Keratinocyte (primary cell): ENCODE measurements around the gene C5. TPM values are rescaled to one million over a fixed set of nuclear protein-coding genes. Genes with fewer than 3 reads are reported as not detected.
A peak's percentile ranks its signal among the peaks of the same experiment; 100 is the strongest.

Source experiments
- DNase-seq: peaks from one replicate; pipeline ENCODE4 v3.0.0-alpha.2; 2011; ENCODE audit warnings: low read depth, missing footprints, low spot score
- FAIRE-seq: peaks from 2 replicates; lab custom pipeline; 2011; peaks lifted over from hg19 to GRCh38; lab: Jason Lieb, UNC
- H2AFZ ChIP-seq: 2 replicates; pipeline ENCODE4 v1.6.0; 2012; ENCODE audit warnings: low read length, control low read depth, inconsistent platforms; ENCODE audit not compliant: control insufficient read depth
- H3K27ac ChIP-seq: 2 replicates; pipeline ENCODE4 v1.5.1; 2011; ENCODE audit warnings: low read length; ENCODE audit not compliant: control insufficient read depth, insufficient read depth
- H3K27me3 ChIP-seq: 3 replicates; pipeline ENCODE4 v1.6.0; 2011; ENCODE audit warnings: low read length; ENCODE audit not compliant: control insufficient read depth, insufficient read depth; ENCODE audit errors: extremely low read depth
- H3K36me3 ChIP-seq, 2 experiments: 2 replicates in 1 of 2; 3 replicates in 1 of 2; pipeline ENCODE4 v1.5.1; 2011; ENCODE audit warnings: low read length in 2 of 2, mild to moderate bottlenecking in 1 of 2; ENCODE audit not compliant: control insufficient read depth in 2 of 2, insufficient read depth in 2 of 2; ENCODE audit errors: extremely low read depth in 1 of 2
- H3K4me1 ChIP-seq: 3 replicates; pipeline ENCODE4 v1.5.1; 2011; ENCODE audit warnings: low read length; ENCODE audit not compliant: control insufficient read depth, insufficient read depth; ENCODE audit errors: extremely low read depth
- H3K4me2 ChIP-seq: 3 replicates; pipeline ENCODE4 v1.6.0; 2011; ENCODE audit warnings: low read depth, low read length; ENCODE audit not compliant: control insufficient read depth, insufficient read depth; ENCODE audit errors: extremely low read depth
- H3K4me3 ChIP-seq, 3 experiments: fragments of 200-600 bp in 1 of 3; sonication (generic) in 1 of 3; 2 replicates in 2 of 3; 3 replicates in 1 of 3; pipeline ENCODE4 v1.5.1; 2011 to 2016; ENCODE audit warnings: low read length in 3 of 3, mild to moderate bottlenecking in 3 of 3, control low read depth in 2 of 3, inconsistent platforms in 1 of 3, low read depth in 1 of 3, mixed read lengths in 1 of 3, mixed run types in 1 of 3, moderate library complexity in 1 of 3; ENCODE audit not compliant: control insufficient read depth in 2 of 3, insufficient read depth in 2 of 3; ENCODE audit errors: extremely low read depth in 1 of 3
- H3K79me2 ChIP-seq: 2 replicates; pipeline ENCODE4 v1.6.0; 2012; ENCODE audit warnings: low read length; ENCODE audit not compliant: control insufficient read depth, insufficient read depth
- H3K9ac ChIP-seq: 3 replicates; pipeline ENCODE4 v1.6.0; 2011; ENCODE audit warnings: low read length; ENCODE audit not compliant: control insufficient read depth, insufficient read depth; ENCODE audit errors: extremely low read depth
- H3K9me1 ChIP-seq: 3 replicates; pipeline ENCODE4 v1.6.0; 2011; ENCODE audit warnings: low read length; ENCODE audit not compliant: control insufficient read depth, insufficient read depth; ENCODE audit errors: extremely low read depth
- H3K9me3 ChIP-seq: 2 replicates; pipeline ENCODE4 v1.5.1; 2012; ENCODE audit warnings: low read depth, low read length; ENCODE audit not compliant: control insufficient read depth
- H4K20me1 ChIP-seq: 3 replicates; pipeline ENCODE4 v1.6.0; 2011; ENCODE audit warnings: low read length; ENCODE audit not compliant: control insufficient read depth, insufficient read depth; ENCODE audit errors: extremely low read depth
- EZH2 ChIP-seq: IDR thresholded peaks from one replicate; pipeline ENCODE4 v1.6.1; 2012; ENCODE audit warnings: inconsistent platforms, mild to moderate bottlenecking, low read length, moderate library complexity
- dilution Hi-C: fragments of 300-500 bp; cut with MboI; formaldehyde crosslinking; loops from one replicate; pipeline ENCODE4 v1.7.0; 2020; ENCODE audit warnings: low sequenced_read_pairs; ENCODE audit not compliant: extremely low pct_ligation_motif_present
- polyA plus RNA-seq, 5 experiments: library from polyadenylated mRNA; depleted of rRNA in 3 of 5; stranded (reverse) in 3 of 5; stranded (forward) in 1 of 5; unstranded in 1 of 5; fragments of >200 nt; gene quantifications; 1 replicate in 1 of 5; 2 replicates in 3 of 5; 3 replicates in 1 of 5; pipeline versions ENCODE4 v1.2.1 to v1.2.3, GENCODE V29; 2011 to 2012; ENCODE audit warnings: missing spikeins in 2 of 5, low read depth in 1 of 5, low replicate concordance in 1 of 5
- TF ChIP-seq, protein P1 (sequence below), 3 experiments: IDR thresholded peaks in 1 of 3; conservative IDR thresholded peaks in 1 of 3; optimal IDR thresholded peaks in 1 of 3; 2 replicates in 2 of 3; 3 replicates in 1 of 3; pipeline versions ENCODE3 to v1.5.1; 2011; ENCODE audit warnings: low read length in 3 of 3, mild to moderate bottlenecking in 3 of 3, moderate library complexity in 2 of 3, control low read depth in 1 of 3, inconsistent platforms in 1 of 3; ENCODE audit not compliant: insufficient read depth in 2 of 3; ENCODE audit errors: extremely low read depth in 1 of 3

The C5 gene
- polyA plus RNA-seq, 1 donor (not counting 4 experiments of a cell fraction or from before 2014, with no cell fraction given): 0.76 TPM

DNA sequence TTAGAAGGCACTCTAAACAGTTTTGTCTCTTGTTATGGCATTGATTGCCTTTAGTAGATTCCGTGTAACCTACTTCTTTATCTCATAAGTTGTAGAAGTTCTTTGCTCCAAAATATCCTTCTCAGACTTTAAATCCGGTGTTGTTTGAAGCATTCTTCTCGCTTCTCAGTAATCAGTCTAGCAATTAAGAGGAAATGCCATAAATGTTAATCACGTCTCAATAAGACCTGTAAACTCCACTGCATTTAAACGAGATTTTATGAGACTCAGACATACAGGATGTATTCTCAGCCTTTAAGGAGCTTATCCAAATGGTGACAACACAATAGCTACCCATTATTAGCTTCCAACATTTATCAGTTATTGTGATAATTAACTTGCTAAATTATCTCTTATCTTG is 7.7 kb upstream of the C5 start:
- DNase-seq (no peak), FAIRE-seq (no peak)
- dilution Hi-C loops: no loop called here
- Histone ChIP-seq H2AFZ (no peak overlapping the region), H3K4me2 (no peak overlapping the region), H3K36me3 (no peaks in the 10 kb centered on the region), H3K9me3 (no peaks in the 10 kb centered on the region), H3K4me1 (no peaks in the 10 kb centered on the region), H4K20me1 (no peaks in the 10 kb centered on the region), H3K27ac (no peak overlapping the region), H3K27me3 (no peaks in the 10 kb centered on the region), H3K79me2 (no peaks in the 10 kb centered on the region), H3K4me3 (no peak overlapping the region), H3K9ac (no peak overlapping the region), H3K9me1 (no peaks in the 10 kb centered on the region)
- TF ChIP-seq, protein P1, sequence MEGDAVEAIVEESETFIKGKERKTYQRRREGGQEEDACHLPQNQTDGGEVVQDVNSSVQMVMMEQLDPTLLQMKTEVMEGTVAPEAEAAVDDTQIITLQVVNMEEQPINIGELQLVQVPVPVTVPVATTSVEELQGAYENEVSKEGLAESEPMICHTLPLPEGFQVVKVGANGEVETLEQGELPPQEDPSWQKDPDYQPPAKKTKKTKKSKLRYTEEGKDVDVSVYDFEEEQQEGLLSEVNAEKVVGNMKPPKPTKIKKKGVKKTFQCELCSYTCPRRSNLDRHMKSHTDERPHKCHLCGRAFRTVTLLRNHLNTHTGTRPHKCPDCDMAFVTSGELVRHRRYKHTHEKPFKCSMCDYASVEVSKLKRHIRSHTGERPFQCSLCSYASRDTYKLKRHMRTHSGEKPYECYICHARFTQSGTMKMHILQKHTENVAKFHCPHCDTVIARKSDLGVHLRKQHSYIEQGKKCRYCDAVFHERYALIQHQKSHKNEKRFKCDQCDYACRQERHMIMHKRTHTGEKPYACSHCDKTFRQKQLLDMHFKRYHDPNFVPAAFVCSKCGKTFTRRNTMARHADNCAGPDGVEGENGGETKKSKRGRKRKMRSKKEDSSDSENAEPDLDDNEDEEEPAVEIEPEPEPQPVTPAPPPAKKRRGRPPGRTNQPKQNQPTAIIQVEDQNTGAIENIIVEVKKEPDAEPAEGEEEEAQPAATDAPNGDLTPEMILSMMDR (optimal IDR thresholded peaks at IDR 0.05 in 1 of 3, IDR thresholded peaks at IDR 0.05 in 1 of 3, conservative IDR thresholded peaks at IDR 0.05 in 1 of 3; ENCODE audit: extremely low read depth in 1 of 3, insufficient read depth in 2 of 3, low read length in 3 of 3): no peak
- TF ChIP-seq EZH2: no peak

DNA sequence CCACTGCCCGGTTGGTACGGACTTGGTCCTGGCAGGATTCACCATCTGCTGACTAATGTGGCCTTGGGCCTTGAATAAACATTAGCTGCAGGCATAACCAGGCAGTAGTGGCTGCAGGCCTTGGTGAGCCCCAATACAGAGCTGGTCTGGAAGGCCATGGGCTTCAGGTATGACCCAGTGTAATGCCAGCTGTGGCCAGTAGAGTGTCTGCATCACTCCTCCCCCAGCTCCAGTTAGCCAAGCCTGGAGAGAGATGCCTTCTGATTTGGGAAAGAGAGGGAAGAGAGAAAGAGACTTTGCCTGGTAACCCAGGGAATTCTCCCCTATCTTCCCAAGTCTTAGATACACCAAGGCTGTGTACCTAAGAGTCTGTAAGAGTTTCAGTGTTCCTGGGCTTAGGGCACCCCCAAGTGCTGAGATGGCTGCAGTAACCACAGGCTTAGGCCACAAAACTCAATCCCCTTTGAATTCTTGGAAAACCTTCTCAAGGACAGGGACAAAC is 5.6 kb upstream of the C5 start:
- no peaks in the 10 kb centered on the region for H3K9me3 ChIP-seq
- no peak overlapping the region for H3K27ac ChIP-seq
- TF ChIP-seq, protein P1 (optimal IDR thresholded peaks at IDR 0.05 in 1 of 3, IDR thresholded peaks at IDR 0.05 in 1 of 3, conservative IDR thresholded peaks at IDR 0.05 in 1 of 3; ENCODE audit: extremely low read depth in 1 of 3, insufficient read depth in 2 of 3, low read length in 3 of 3): peak; percentile 62 to 78 (median 70)
- TF ChIP-seq EZH2: no peak
- FAIRE-seq: no peak
- H3K27me3 ChIP-seq: no peaks in the 10 kb centered on the region
- no peaks in the 10 kb centered on the region for H3K4me1 ChIP-seq
- no peak overlapping the region for H3K9ac ChIP-seq
- dilution Hi-C loops: no loop called here
- H3K79me2 ChIP-seq: no peaks in the 10 kb centered on the region
- H3K36me3 ChIP-seq: no peaks in the 10 kb centered on the region
- no peaks in the 10 kb centered on the region for H3K9me1 ChIP-seq
- H2AFZ ChIP-seq: no peak overlapping the region
- no peaks in the 10 kb centered on the region for H4K20me1 ChIP-seq
- no peak overlapping the region for H3K4me2 ChIP-seq
- DNase-seq: no peak
- no peak overlapping the region for H3K4me3 ChIP-seq
